ENCODE data around the gene ACD. TPM values are rescaled to one million over a fixed set of nuclear protein-coding genes. Genes with fewer than 3 reads are reported as not detected.

The ACD gene
- total RNA-seq, 1 experiment from 2014 or later = 34.1 TPM

- no peak for TF ChIP-seq CTCF (conservative IDR thresholded peaks at IDR 0.05)
- Histone ChIP-seq H4K20me1 (ENCODE audit: control insufficient read depth, insufficient read depth, insufficient read length) (no peaks in the 10 kb centered on the region), H3K27ac (ENCODE audit: insufficient read length, low read depth, low read length) (no peak overlapping the region), H3K27me3 (ENCODE audit: insufficient read depth, low read length) (no peaks in the 10 kb centered on the region), H3K14ac (ENCODE audit: insufficient read depth, low read length) (no peak overlapping the region), H2BK5ac (ENCODE audit: insufficient read length, low read length) (no peak overlapping the region), H3K4me1 (ENCODE audit: insufficient read depth, low read length) (no peaks in the 10 kb centered on the region), H3K9ac (ENCODE audit: extremely low read depth, insufficient read length, low read length) (no peak overlapping the region), H4K91ac (ENCODE audit: insufficient read length, low read depth, low read length) (no peak overlapping the region), H3K23me2 (ENCODE audit: insufficient read length, low read depth, low read length, poor library complexity, severe bottlenecking) (no peaks in the 10 kb centered on the region), H2BK15ac (ENCODE audit: low read depth, low read length) (no peak overlapping the region), H3K4ac (ENCODE audit: low read depth, low read length) (no peak overlapping the region), H3K4me2 (ENCODE audit: insufficient read depth, insufficient read length, low read length) (no peak overlapping the region), H2BK20ac (ENCODE audit: low read depth, low read length, poor library complexity, severe bottlenecking) (no peak overlapping the region), H3T11ph (ENCODE audit: low read length) (no peak overlapping the region), H3K56ac (ENCODE audit: insufficient read length, low read depth, low read length) (no peak overlapping the region), H3K9me3 (ENCODE audit: control insufficient read depth, low read depth, low read length) (no peaks in the 10 kb centered on the region), H4K8ac (replicated peaks; ENCODE audit: insufficient read length, low read depth, low read length) (no peak overlapping the region), H4K5ac (ENCODE audit: insufficient read length, low read depth, low read length) (no peak overlapping the region), H3K79me1 (ENCODE audit: insufficient read depth, low read depth, low read length, poor library complexity, severe bottlenecking) (peaks cover 8% of the 10 kb centered on the region), H2AK5ac (ENCODE audit: insufficient read length, low read length) (no peak overlapping the region), H3K23ac (ENCODE audit: insufficient read length, low read depth, low read length) (no peak overlapping the region), H2AFZ (ENCODE audit: low read length) (no peak overlapping the region), H2BK120ac (ENCODE audit: low read depth, low read length, poor library complexity, severe bottlenecking) (no peak overlapping the region), H3K79me2 (ENCODE audit: insufficient read depth, low read length) (peaks cover 6% of the 10 kb centered on the region; the same call in 1 of the 2 replicates), H3K18ac (ENCODE audit: insufficient read length, low read depth, low read length) (no peak overlapping the region), H2BK12ac (ENCODE audit: insufficient read length, low read depth, low read length) (no peak overlapping the region)
- peaks cover 8% of the 10 kb centered on the region in 2 experiments for H3K4me1 Mint-ChIP-seq
- no peak for DNase-seq
- H3K4me3 Mint-ChIP-seq = no peak overlapping the region
- no peak overlapping the region; a peak in 1 of 7 replicates for H3K27ac Mint-ChIP-seq
- WGBS (ENCODE audit: extremely low coverage, insufficient read length, low lambda C conversion rate) = no CpG with 5 or more reads among the region's 3 CpGs
- peaks cover 12 to 36% (median 26%) of the 10 kb centered on the region in 3 experiments; a peak in 6 of 7 replicates for H3K36me3 Mint-ChIP-seq (ENCODE audit: insufficient read depth in 1 of 3, low read depth in 3 of 3)
- no peaks in the 10 kb centered on the region; the same call in 1 of the 2 replicates for H3K27me3 Mint-ChIP-seq (ENCODE audit: low read depth)
- H3K9me3 Mint-ChIP-seq = no peaks in the 10 kb centered on the region
Measured at GRCh38 chr16:67608364-67608763, 51.7 kb downstream of the ACD start.

Other genes with a start within 250 kb of the ACD start
- gene ZDHHC1, start 243.8 kb downstream of the ACD start, total RNA-seq (2021) = 3.0 and 3.7 TPM in 2 replicates
- gene HSD11B2, start 229.1 kb downstream of the ACD start, total RNA-seq (2021) = 33.5 and 35.1 TPM in 2 replicates
- gene ATP6V0D1, start 179.1 kb downstream of the ACD start, total RNA-seq (2021) = 39.8 and 43.0 TPM in 2 replicates
- not detected in 2 replicates for gene AGRP, start 176.7 kb downstream of the ACD start, total RNA-seq (2021)
- gene RIPOR1, start 131.4 kb downstream of the ACD start, total RNA-seq (2021) = 10.0 and 14.3 TPM in 2 replicates
- 87.3 and 88.5 TPM in 2 replicates for gene CTCF, start 97.7 kb downstream of the ACD start, total RNA-seq (2021)
- 57.7 and 58.5 TPM in 2 replicates for gene CARMIL2, start 15.1 kb downstream of the ACD start, total RNA-seq (2021)
- 10.8 and 11.2 TPM in 2 replicates for gene PARD6A, start 700 bp upstream of the ACD start, total RNA-seq (2021)
- 7.9 and 9.5 TPM in 2 replicates for gene ENKD1, start 6.5 kb upstream of the ACD start, total RNA-seq (2021)
- gene C16orf86, start 6.6 kb upstream of the ACD start, total RNA-seq (2021) = 0.75 and 1.5 TPM in 2 replicates
- 20.1 and 21.8 TPM in 2 replicates for gene GFOD2, start 59.1 kb upstream of the ACD start, total RNA-seq (2021)
- 15.5 and 15.6 TPM in 2 replicates for gene RANBP10, start 146.3 kb upstream of the ACD start, total RNA-seq (2021)
- 1.1 and 1.3 TPM in 2 replicates for gene TSNAXIP1, start 146.6 kb upstream of the ACD start, total RNA-seq (2021)
- gene THAP11, start 182.1 kb upstream of the ACD start, total RNA-seq (2021) = 48.7 and 48.9 TPM in 2 replicates
- 190 and 198 TPM in 2 replicates for gene NUTF2, start 186.7 kb upstream of the ACD start, total RNA-seq (2021)
- 60.9 and 65.9 TPM in 2 replicates for gene CENPT, start 187.4 kb upstream of the ACD start, total RNA-seq (2021)
- gene EDC4, start 212.8 kb upstream of the ACD start, total RNA-seq (2021) = 99.5 and 106 TPM in 2 replicates
- gene NRN1L, start 224.6 kb upstream of the ACD start, total RNA-seq (2021) = 2.0 and 2.7 TPM in 2 replicates
- gene PSKH1, start 233.0 kb upstream of the ACD start, total RNA-seq (2021) = 28.6 and 29.1 TPM in 2 replicates

Data from H9 (cell line).